ENCODE results near the gene TRPM5.

Gene TRPM5

DNA sequence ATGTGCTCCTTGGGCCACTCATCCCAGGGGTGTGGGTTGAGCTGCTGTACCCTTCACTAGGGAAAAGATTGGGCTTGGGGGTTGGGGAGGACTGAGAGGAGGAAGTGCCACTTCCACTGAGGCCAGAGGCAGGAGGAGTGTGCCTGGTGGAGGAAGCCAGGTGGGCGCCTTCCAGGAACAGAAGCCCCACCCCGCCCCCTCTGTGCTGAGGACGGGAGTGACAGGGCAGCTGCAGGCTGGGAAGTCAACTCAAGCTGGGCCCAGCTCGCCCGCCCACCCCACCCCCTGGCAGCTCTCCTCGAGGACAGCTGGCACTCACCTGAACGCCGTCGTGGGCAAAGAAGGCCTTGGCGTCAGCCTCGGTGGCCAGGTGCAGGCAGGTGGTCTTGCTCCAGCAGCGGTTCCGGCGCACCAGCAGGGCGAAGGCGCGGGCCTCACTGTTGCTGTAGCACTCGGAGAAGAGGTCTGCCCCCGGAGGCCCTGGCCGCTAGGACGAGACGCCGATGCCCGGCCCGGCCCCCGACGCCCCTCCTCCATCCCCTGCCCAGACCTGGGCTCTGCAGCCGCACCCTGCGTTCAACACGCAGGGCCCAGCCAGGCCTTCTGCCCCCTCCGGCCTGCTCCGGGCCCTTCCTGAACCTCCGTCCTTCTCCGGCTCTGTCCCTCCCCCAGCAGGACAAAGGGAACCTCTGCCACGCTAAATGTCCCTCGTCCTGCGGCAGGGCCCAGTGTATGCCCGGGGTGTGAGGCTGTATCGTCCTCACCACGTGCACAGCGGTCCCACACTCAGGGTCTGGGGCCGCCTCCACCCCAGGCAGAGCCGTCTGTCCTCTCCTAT is 30.4 kb downstream of the TRPM5 start:
- no peak for DNase-seq (ENCODE audit: insufficient read length, low spot score)
- no peak for TF ChIP-seq CTCF (IDR thresholded peaks at IDR 0.05; ENCODE audit: insufficient read depth, missing control alignments)
- no peak for FAIRE-seq

- no peak for TF ChIP-seq CTCF (IDR thresholded peaks at IDR 0.05; ENCODE audit: insufficient read depth, missing control alignments)
- FAIRE-seq: no peak
- DNase-seq (ENCODE audit: insufficient read length, low spot score): no peak
Measured at GRCh38 chr11:2412323-2412722, 32.0 kb downstream of the TRPM5 start.

- TF ChIP-seq CTCF (IDR thresholded peaks at IDR 0.05; ENCODE audit: insufficient read depth, missing control alignments): no peak
- no peak for DNase-seq (ENCODE audit: insufficient read length, low spot score)
- FAIRE-seq: no peak
Measured at GRCh38 chr11:2411446-2412305, 32.6 kb downstream of the TRPM5 start.

GRCh38 chr11:2410616-2411015 is 33.7 kb downstream of the TRPM5 start:
- no peak for TF ChIP-seq CTCF (IDR thresholded peaks at IDR 0.05; ENCODE audit: insufficient read depth, missing control alignments)
- DNase-seq (ENCODE audit: insufficient read length, low spot score) (no peak), FAIRE-seq (no peak)

GRCh38 chr11:2409611-2410468 is 34.5 kb downstream of the TRPM5 start:
- no peak for TF ChIP-seq CTCF (IDR thresholded peaks at IDR 0.05; ENCODE audit: insufficient read depth, missing control alignments)

GRCh38 chr11:2409126-2409525 is 35.2 kb downstream of the TRPM5 start:
- FAIRE-seq (no peak), DNase-seq (ENCODE audit: insufficient read length, low spot score) (no peak)

More at GRCh38 chr11:2409611-2410468, 34.5 kb downstream of the TRPM5 start:
- DNase-seq (ENCODE audit: insufficient read length, low spot score) (no peak), FAIRE-seq (no peak)

More at GRCh38 chr11:2409126-2409525, 35.2 kb downstream of the TRPM5 start:
- no peak for TF ChIP-seq CTCF (IDR thresholded peaks at IDR 0.05; ENCODE audit: insufficient read depth, missing control alignments)
